ENCODE results near the gene MRPL19.

- TF ChIP-seq CTCF (optimal IDR thresholded peaks at IDR 0.05 in 1 of 3, IDR thresholded peaks at IDR 0.05 in 1 of 3, conservative IDR thresholded peaks at IDR 0.05 in 1 of 3; ENCODE audit: extremely low read depth in 1 of 3, insufficient read depth in 2 of 3, low read length in 3 of 3) (no peak), EZH2 (IDR thresholded peaks at IDR 0.05; ENCODE audit: low read length) (no peak)
Observed at GRCh38 chr2:75598589-75599155, 47.9 kb upstream of the MRPL19 start.
